HepG2 (cell line): ENCODE data around the gene NDE1. TPM values are rescaled to one million over a fixed set of nuclear protein-coding genes. Genes with fewer than 3 reads are reported as not detected.

Experiments
- EZH2 ChIP-seq: conservative IDR thresholded peaks from 2 replicates; pipeline ENCODE4 v1.6.1; 2012; ENCODE audit warnings: mild to moderate bottlenecking, low read depth, low read length, moderate library complexity
- JUNB ChIP-seq: sonication (generic); formaldehyde crosslinking; IDR thresholded peaks from 2 replicates; pipeline ENCODE4 v1.8.0; 2022; ENCODE audit warnings: missing genetic modification reagents, mild to moderate bottlenecking, borderline replicate concordance
- MATR3 ChIP-seq: sonication (generic); formaldehyde crosslinking; IDR thresholded peaks from 2 replicates; pipeline ENCODE4 v1.4.0; 2020; ENCODE audit warnings: missing genetic modification reagents
- RELA ChIP-seq: sonication (generic); formaldehyde crosslinking; IDR thresholded peaks from 2 replicates; pipeline ENCODE4 v1.4.0; 2020; ENCODE audit warnings: missing genetic modification reagents
- SALL1 ChIP-seq: sonication (generic); formaldehyde crosslinking; IDR thresholded peaks from 2 replicates; pipeline ENCODE4 v1.8.0; 2022; ENCODE audit warnings: mild to moderate bottlenecking, missing genetic modification reagents
- TOE1 ChIP-seq: sonication (generic); formaldehyde crosslinking; IDR thresholded peaks from 2 replicates; pipeline ENCODE4 v1.4.0; 2020; ENCODE audit warnings: mild to moderate bottlenecking, missing genetic modification reagents
- ZNF329 ChIP-seq: sonication (generic); formaldehyde crosslinking; IDR thresholded peaks from 2 replicates; pipeline ENCODE4 v1.9.0; 2021; ENCODE audit warnings: low read depth, mild to moderate bottlenecking, missing genetic modification reagents
- ZNF382 ChIP-seq: sonication (generic); formaldehyde crosslinking; IDR thresholded peaks from 2 replicates; pipeline ENCODE4 v1.5.0; 2020; ENCODE audit warnings: missing genetic modification reagents, mild to moderate bottlenecking, borderline replicate concordance
- ZNF432 ChIP-seq: sonication (generic); formaldehyde crosslinking; IDR thresholded peaks from 2 replicates; pipeline ENCODE4 v1.5.0; 2020; ENCODE audit warnings: missing genetic modification reagents, mild to moderate bottlenecking, borderline replicate concordance
- ZNF670 ChIP-seq: sonication (generic); formaldehyde crosslinking; IDR thresholded peaks from 2 replicates; pipeline ENCODE4 v1.8.0; 2022; ENCODE audit warnings: mild to moderate bottlenecking, missing genetic modification reagents, borderline replicate concordance
- ZNF775 ChIP-seq: sonication (generic); formaldehyde crosslinking; IDR thresholded peaks from 2 replicates; pipeline ENCODE4 v1.4.0; 2020; ENCODE audit warnings: missing genetic modification reagents, mild to moderate bottlenecking, moderate library complexity, borderline replicate concordance
- ZNF839 ChIP-seq: sonication (generic); formaldehyde crosslinking; IDR thresholded peaks from 2 replicates; pipeline ENCODE4 v1.4.0; 2020; ENCODE audit warnings: missing genetic modification reagents, mild to moderate bottlenecking, borderline replicate concordance
- ZNF891 ChIP-seq: sonication (generic); formaldehyde crosslinking; IDR thresholded peaks from 2 replicates; pipeline ENCODE4 v1.5.0; 2020; ENCODE audit warnings: mild to moderate bottlenecking, missing genetic modification reagents
- polyA plus RNA-seq, 8 experiments: library from polyadenylated mRNA; depleted of rRNA in 3 of 8; stranded (reverse) in 7 of 8; unstranded in 1 of 8; fragments of >200 nt; fragmentation: Illumina TruSeq in 4 of 8; extraction: Trizol in 4 of 8; gene quantifications; 2 replicates each; pipeline versions ENCODE4 v1.2.1 to v1.2.3, GENCODE V29; 2011 to 2016; ENCODE audit warnings: low read depth in 4 of 8, missing spikeins in 1 of 8, mixed read lengths in 1 of 8; ENCODE audit not compliant: insufficient read depth in 1 of 8
- total RNA-seq, 5 experiments: library from RNA; depleted of rRNA; stranded (reverse); fragments of >200 nt; fragmentation: Illumina TruSeq; extraction: Trizol; gene quantifications; 2 replicates each; pipeline ENCODE4 v1.2.3, GENCODE V29; 2016; ENCODE audit warnings: low read depth in 1 of 5
- TF ChIP-seq, protein P1 (sequence below): sonication (generic); formaldehyde crosslinking; IDR thresholded peaks from 2 replicates; pipeline ENCODE4 v1.5.0; 2020; ENCODE audit warnings: missing genetic modification reagents

Gene NDE1
- total and polyA plus RNA-seq, 2 of the 13 experiments (the other 11 are each of a cell fraction or from before 2014, with no cell fraction given) = 40.9 to 72.5 TPM

DNA sequence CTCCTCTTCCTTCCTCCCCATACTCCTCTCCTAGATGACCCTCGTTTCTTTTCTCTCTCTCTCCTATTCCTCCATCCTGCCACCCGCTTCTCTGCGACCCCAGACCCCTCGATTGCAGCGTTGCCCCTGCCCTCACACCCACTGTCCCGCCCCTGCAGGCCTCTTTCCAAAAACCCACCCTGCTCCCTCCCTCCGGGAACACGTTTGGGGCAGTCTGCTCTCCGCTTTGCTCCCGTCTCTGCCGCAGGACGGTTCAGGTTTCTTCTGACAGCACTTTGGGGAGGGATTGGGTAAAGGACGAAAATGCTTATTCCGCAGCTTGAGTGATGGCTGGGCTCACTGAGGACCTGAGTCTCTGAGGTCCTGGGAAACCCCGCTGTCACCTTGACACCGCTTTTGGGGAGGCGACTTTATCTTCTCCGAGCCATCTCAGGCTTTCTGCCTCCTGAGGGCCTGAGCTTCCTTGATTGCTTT, 690 bp downstream of the NDE1 start (continued):
- TF ChIP-seq, protein P1, sequence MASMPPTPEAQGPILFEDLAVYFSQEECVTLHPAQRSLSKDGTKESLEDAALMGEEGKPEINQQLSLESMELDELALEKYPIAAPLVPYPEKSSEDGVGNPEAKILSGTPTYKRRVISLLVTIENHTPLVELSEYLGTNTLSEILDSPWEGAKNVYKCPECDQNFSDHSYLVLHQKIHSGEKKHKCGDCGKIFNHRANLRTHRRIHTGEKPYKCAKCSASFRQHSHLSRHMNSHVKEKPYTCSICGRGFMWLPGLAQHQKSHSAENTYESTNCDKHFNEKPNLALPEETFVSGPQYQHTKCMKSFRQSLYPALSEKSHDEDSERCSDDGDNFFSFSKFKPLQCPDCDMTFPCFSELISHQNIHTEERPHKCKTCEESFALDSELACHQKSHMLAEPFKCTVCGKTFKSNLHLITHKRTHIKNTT (CRISPR knock-in tag) = no peak
- no peak for TF ChIP-seq ZNF382 (CRISPR knock-in tag)
- no peak for TF ChIP-seq ZNF329 (CRISPR knock-in tag)
- TF ChIP-seq RELA (CRISPR knock-in tag) = no peak
- TF ChIP-seq JUNB (CRISPR knock-in tag) = no peak
- TF ChIP-seq ZNF839 (CRISPR knock-in tag) = peak; percentile 79; the same call in 1 of the 2 replicates
- TF ChIP-seq EZH2 = no peak
- TF ChIP-seq ZNF670 (CRISPR knock-in tag) = no peak
- TF ChIP-seq SALL1 = no peak
- peak; percentile 85 for TF ChIP-seq ZNF891 (CRISPR knock-in tag)
- TF ChIP-seq TOE1 (CRISPR knock-in tag) = no peak
- TF ChIP-seq MATR3 (CRISPR knock-in tag) = no peak
- TF ChIP-seq ZNF775 = no peak
- TF ChIP-seq ZNF432 = no peak
